ENCODE results near the gene GJB5. TPM values are rescaled to one million over a fixed set of nuclear protein-coding genes. Genes with fewer than 3 reads are reported as not detected.
A peak's percentile ranks its signal among the peaks of the same experiment; 100 is the strongest.
"Not testable (repeated sequence)": the region's sequence is repeated elsewhere in the genome, so short reads cannot be mapped to it uniquely, and the experiment has no call there.

The GJB5 gene
- total and polyA plus RNA-seq, 4 donors = 0.17 to 1.6 (median 0.56) TPM

DNA sequence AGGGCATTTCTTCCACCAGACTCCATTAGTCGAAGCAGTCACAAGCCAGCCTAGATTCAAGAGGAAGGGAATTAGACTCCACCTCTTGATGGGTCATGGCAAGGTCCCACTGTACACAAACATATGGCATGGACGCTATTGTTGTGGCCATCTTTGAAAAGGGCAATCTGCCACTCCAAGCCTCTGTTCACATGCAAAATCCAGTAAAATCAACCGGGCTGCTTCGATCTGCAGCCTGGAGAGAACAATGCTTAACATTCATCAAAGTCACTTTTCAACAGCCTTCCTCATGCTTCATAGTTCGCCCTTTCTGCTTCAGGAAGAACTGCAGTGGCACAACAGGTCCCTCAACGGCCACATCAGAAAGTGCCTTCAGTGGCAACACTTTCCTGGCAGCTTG lies 28.0 kb upstream of the GJB5 start:
- whole genome bisulfite sequencing, 2 donors = 42 to 56% methylated on average over 6 of the region's 6 CpGs
- H3K9ac ChIP-seq (ENCODE audit: insufficient read depth in 1 of 2, low read length in 2 of 2) = no peak overlapping the region
- no peaks in the 10 kb centered on the region for H3K4me1 ChIP-seq (ENCODE audit: control insufficient read depth in 5 of 5, insufficient read depth in 5 of 5, low read length in 5 of 5)
- peaks cover 0 to 4% (median 0%) of the 10 kb centered on the region in 3 donors for H3K27me3 ChIP-seq (ENCODE audit: control insufficient read depth in 3 of 3, insufficient read depth in 3 of 3, low read length in 2 of 3)
- TF ChIP-seq, protein P1, sequence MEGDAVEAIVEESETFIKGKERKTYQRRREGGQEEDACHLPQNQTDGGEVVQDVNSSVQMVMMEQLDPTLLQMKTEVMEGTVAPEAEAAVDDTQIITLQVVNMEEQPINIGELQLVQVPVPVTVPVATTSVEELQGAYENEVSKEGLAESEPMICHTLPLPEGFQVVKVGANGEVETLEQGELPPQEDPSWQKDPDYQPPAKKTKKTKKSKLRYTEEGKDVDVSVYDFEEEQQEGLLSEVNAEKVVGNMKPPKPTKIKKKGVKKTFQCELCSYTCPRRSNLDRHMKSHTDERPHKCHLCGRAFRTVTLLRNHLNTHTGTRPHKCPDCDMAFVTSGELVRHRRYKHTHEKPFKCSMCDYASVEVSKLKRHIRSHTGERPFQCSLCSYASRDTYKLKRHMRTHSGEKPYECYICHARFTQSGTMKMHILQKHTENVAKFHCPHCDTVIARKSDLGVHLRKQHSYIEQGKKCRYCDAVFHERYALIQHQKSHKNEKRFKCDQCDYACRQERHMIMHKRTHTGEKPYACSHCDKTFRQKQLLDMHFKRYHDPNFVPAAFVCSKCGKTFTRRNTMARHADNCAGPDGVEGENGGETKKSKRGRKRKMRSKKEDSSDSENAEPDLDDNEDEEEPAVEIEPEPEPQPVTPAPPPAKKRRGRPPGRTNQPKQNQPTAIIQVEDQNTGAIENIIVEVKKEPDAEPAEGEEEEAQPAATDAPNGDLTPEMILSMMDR (IDR thresholded peaks at IDR 0.05; ENCODE audit: control extremely low read depth, extremely low read depth) = no peak
- no peak overlapping the region for H3K4me3 ChIP-seq
- DNase-seq (no peak), ATAC-seq (ENCODE audit: insufficient read depth, low FRiP score) (no peak)
- peaks cover 0 to 5% (median 0%) of the 10 kb centered on the region in 4 donors for H3K9me3 ChIP-seq (ENCODE audit: control insufficient read depth in 4 of 4, insufficient read depth in 3 of 4, low read length in 3 of 4)
- no peak overlapping the region for H3K27ac ChIP-seq (ENCODE audit: low read depth in 1 of 2, low read length in 1 of 2)
- no peaks in the 10 kb centered on the region for H3K36me3 ChIP-seq (ENCODE audit: control insufficient read depth in 4 of 4, insufficient read depth in 4 of 4, low read length in 4 of 4)

DNA sequence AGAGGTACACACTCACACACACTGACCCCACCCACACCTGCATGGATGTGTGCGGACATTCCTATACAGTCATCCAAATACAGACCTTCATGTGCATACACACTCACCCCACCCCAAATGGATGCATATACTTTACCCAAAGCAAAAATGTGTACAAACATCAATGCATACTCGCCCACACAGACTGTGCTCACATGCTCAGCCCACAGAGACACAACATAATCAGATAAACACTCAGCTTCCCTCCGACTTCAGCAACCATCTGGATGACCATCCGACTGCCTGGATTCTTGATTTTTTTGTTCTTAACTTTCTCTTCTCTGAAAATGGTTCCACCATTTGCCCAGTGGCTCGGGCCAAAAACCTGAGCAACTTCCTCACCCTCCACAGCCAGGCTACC lies 24.4 kb upstream of the GJB5 start:
- no peaks in the 10 kb centered on the region for H3K4me1 ChIP-seq (ENCODE audit: control insufficient read depth in 5 of 5, insufficient read depth in 5 of 5, low read length in 5 of 5)
- H3K9ac ChIP-seq (ENCODE audit: insufficient read depth in 1 of 2, low read length in 2 of 2) = no peak overlapping the region
- DNase-seq (no peak), ATAC-seq (ENCODE audit: insufficient read depth, low FRiP score) (peak; percentile 34)
- H3K4me3 ChIP-seq = no peak overlapping the region
- TF ChIP-seq, protein P1 (IDR thresholded peaks at IDR 0.05; ENCODE audit: control extremely low read depth, extremely low read depth) = no peak
- no peak overlapping the region for H3K27ac ChIP-seq (ENCODE audit: low read depth in 1 of 2, low read length in 1 of 2)
- peaks cover 0 to 2% (median 0%) of the 10 kb centered on the region in 4 donors for H3K9me3 ChIP-seq (ENCODE audit: control insufficient read depth in 4 of 4, insufficient read depth in 3 of 4, low read length in 3 of 4)
- H3K36me3 ChIP-seq (ENCODE audit: control insufficient read depth in 4 of 4, insufficient read depth in 4 of 4, low read length in 4 of 4) = no peaks in the 10 kb centered on the region
- peaks cover 0 to 4% (median 2%) of the 10 kb centered on the region in 3 donors for H3K27me3 ChIP-seq (ENCODE audit: control insufficient read depth in 3 of 3, insufficient read depth in 3 of 3, low read length in 2 of 3)
- 84 to 86% methylated on average over 5 of the region's 5 CpGs for WGBS, 2 donors

DNA sequence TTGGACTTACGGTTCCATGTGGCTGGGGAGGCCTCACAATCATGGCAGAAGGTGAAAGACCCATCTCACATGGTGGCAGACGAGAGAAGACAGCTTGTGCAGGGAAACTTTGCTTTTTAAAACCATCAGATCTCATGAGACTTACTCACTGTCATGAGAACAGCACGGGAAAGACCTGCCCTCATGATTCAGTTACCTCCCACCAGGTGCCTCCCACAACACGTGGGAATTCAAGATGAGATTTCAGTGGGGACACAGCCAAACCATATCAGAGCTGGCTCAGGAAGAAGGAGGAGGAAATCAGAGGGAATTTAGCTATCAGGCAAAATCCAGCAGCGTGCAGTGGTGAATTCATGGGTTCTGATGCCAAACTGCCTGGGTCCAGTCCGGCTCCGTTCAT lies 22.0 kb upstream of the GJB5 start:
- H3K27me3 ChIP-seq (ENCODE audit: control insufficient read depth in 3 of 3, insufficient read depth in 3 of 3, low read length in 2 of 3); H3K4me1 ChIP-seq (ENCODE audit: control insufficient read depth in 5 of 5, insufficient read depth in 5 of 5, low read length in 5 of 5); H3K36me3 ChIP-seq (ENCODE audit: control insufficient read depth in 4 of 4, insufficient read depth in 4 of 4, low read length in 4 of 4); H3K4me3 ChIP-seq; ATAC-seq (ENCODE audit: insufficient read depth, low FRiP score); H3K27ac ChIP-seq (ENCODE audit: low read depth in 1 of 2, low read length in 1 of 2); H3K9me3 ChIP-seq (ENCODE audit: control insufficient read depth in 4 of 4, insufficient read depth in 3 of 4, low read length in 3 of 4); DNase-seq; H3K9ac ChIP-seq (ENCODE audit: insufficient read depth in 1 of 2, low read length in 2 of 2): not testable (repeated sequence)
- 72 to 77% methylated on average over 7 of the region's 7 CpGs for WGBS, 2 donors

DNA sequence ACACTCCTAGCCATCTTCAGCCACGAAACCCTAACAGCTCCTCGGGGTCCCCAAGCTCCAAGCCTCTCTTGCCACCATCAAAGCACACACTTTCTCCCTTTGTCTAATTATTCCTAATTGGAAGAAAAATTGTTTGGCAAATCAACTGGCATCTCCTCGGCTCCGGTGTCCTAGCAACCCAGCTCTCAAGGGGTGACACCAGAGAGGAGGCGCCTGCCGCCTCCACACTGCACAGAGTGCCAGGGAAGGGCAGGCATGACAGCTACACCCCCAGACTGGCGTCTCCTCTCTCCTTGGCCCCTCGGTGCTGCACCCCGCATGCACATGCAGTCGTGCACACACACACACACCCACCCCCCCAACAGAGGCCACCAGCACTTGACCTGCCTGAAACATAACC lies 18.2 kb upstream of the GJB5 start:
- Histone ChIP-seq H3K36me3 (ENCODE audit: control insufficient read depth in 4 of 4, insufficient read depth in 4 of 4, low read length in 4 of 4) (no peaks in the 10 kb centered on the region), H3K4me3 (no peak overlapping the region), H3K9me3 (ENCODE audit: control insufficient read depth in 4 of 4, insufficient read depth in 3 of 4, low read length in 3 of 4) (no peaks in the 10 kb centered on the region), H3K27me3 (ENCODE audit: control insufficient read depth in 3 of 3, insufficient read depth in 3 of 3, low read length in 2 of 3) (peaks cover 0 to 4% (median 2%) of the 10 kb centered on the region in 3 donors), H3K9ac (ENCODE audit: insufficient read depth in 1 of 2, low read length in 2 of 2) (no peak overlapping the region), H3K4me1 (ENCODE audit: control insufficient read depth in 5 of 5, insufficient read depth in 5 of 5, low read length in 5 of 5) (no peaks in the 10 kb centered on the region), H3K27ac (ENCODE audit: low read depth in 1 of 2, low read length in 1 of 2) (no peak overlapping the region)
- no peak for DNase-seq
- ATAC-seq (ENCODE audit: insufficient read depth, low FRiP score) = no peak
- TF ChIP-seq, protein P1 (IDR thresholded peaks at IDR 0.05; ENCODE audit: control extremely low read depth, extremely low read depth) = no peak
- 71 to 89% methylated on average over 10 of the region's 10 CpGs for WGBS, 2 donors

DNA sequence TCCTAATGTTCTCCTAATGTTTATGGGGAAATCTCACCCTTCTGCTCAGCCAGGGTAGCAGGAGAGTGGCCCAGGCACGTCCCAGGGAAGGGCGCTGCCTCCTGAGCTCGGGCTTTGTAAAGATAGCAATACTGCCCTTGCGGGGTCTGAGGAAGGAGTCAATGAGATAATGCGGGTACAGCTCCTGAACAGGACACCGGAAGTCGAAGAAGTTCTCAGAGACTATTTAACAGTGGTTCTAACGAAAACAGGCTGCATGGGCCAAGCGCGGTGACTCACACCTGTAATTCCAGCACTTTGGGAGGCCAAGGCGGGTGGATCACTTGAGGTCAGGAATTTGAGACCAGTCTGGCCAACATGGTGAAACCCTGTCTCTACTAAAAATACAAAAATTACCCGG lies 17.6 kb upstream of the GJB5 start:
- DNase-seq; H3K27me3 ChIP-seq (ENCODE audit: control insufficient read depth in 3 of 3, insufficient read depth in 3 of 3, low read length in 2 of 3); H3K4me3 ChIP-seq; H3K36me3 ChIP-seq (ENCODE audit: control insufficient read depth in 4 of 4, insufficient read depth in 4 of 4, low read length in 4 of 4); H3K9me3 ChIP-seq (ENCODE audit: control insufficient read depth in 4 of 4, insufficient read depth in 3 of 4, low read length in 3 of 4); H3K27ac ChIP-seq (ENCODE audit: low read depth in 1 of 2, low read length in 1 of 2); ATAC-seq (ENCODE audit: insufficient read depth, low FRiP score); H3K4me1 ChIP-seq (ENCODE audit: control insufficient read depth in 5 of 5, insufficient read depth in 5 of 5, low read length in 5 of 5); H3K9ac ChIP-seq (ENCODE audit: insufficient read depth in 1 of 2, low read length in 2 of 2): not testable (repeated sequence)
- WGBS, 2 donors = 86 to 94% methylated on average over 12 of the region's 12 CpGs
